OCI-LY1 (cell line): ENCODE data around the gene DNAAF5.

Experiments
- EZH2 ChIP-seq: fragments of 200-600 bp; sonication (generic), shearing (Covaris generic); IDR thresholded peaks from 2 replicates; pipeline ENCODE4 v1.8.0; 2017; ENCODE audit warnings: borderline replicate concordance, mixed run types, mild to moderate bottlenecking, antibody characterized with exemption, low read length, moderate library complexity, mixed read lengths
- TF ChIP-seq, protein P1 (sequence below): fragments of 200-600 bp; sonication (generic), shearing (Covaris generic); IDR thresholded peaks from 2 replicates; pipeline ENCODE4 v1.5.1; 2017; ENCODE audit warnings: mild to moderate bottlenecking, antibody characterized with exemption, low read length, moderate library complexity, mixed read lengths

- no peak for TF ChIP-seq EZH2
- TF ChIP-seq, protein P1, sequence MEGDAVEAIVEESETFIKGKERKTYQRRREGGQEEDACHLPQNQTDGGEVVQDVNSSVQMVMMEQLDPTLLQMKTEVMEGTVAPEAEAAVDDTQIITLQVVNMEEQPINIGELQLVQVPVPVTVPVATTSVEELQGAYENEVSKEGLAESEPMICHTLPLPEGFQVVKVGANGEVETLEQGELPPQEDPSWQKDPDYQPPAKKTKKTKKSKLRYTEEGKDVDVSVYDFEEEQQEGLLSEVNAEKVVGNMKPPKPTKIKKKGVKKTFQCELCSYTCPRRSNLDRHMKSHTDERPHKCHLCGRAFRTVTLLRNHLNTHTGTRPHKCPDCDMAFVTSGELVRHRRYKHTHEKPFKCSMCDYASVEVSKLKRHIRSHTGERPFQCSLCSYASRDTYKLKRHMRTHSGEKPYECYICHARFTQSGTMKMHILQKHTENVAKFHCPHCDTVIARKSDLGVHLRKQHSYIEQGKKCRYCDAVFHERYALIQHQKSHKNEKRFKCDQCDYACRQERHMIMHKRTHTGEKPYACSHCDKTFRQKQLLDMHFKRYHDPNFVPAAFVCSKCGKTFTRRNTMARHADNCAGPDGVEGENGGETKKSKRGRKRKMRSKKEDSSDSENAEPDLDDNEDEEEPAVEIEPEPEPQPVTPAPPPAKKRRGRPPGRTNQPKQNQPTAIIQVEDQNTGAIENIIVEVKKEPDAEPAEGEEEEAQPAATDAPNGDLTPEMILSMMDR = no peak
These were observed 108.5 kb downstream of the DNAAF5 start for GRCh38 chr7:835021-835420.
